Activated B cell treated with CpG ODN at 0.5 μM for 24 hours (primary cell): ENCODE data around the gene SIGMAR1. TPM values are rescaled to one million over a fixed set of nuclear protein-coding genes. Genes with fewer than 3 reads are reported as not detected.
A peak's percentile ranks its signal among the peaks of the same experiment; 100 is the strongest.

Source experiments
- ATAC-seq: fragments of 200-7000 bp; cut with Tn5 transposase; one replicate; pipeline ENCODE4 v1.10.0; 2021; ENCODE audit warnings: low read depth, mild to moderate bottlenecking, moderate library complexity
- CTCF ChIA-PET: fragments of 350-600 bp; sonication (Branson Sonifier 250); formaldehyde crosslinking; loops from one replicate; lab custom pipeline; 2021; ENCODE audit warnings: antibody characterized with exemption; lab: Charles Lee
- POLR2A ChIA-PET: fragments of 350-600 bp; sonication (Branson Sonifier 250); formaldehyde crosslinking; loops from one replicate; lab custom pipeline; 2021; ENCODE audit warnings: antibody characterized with exemption; lab: Charles Lee
- DNase-seq: peaks from one replicate; pipeline ENCODE4 v3.0.0; 2022
- H3K27ac Mint-ChIP-seq: one replicate; pipeline ENCODE4 v1.8.0; 2020; ENCODE audit warnings: mixed read lengths
- H3K27me3 Mint-ChIP-seq: one replicate; pipeline ENCODE4 v1.8.0; 2021; ENCODE audit warnings: mixed read lengths
- H3K36me3 Mint-ChIP-seq: one replicate; pipeline ENCODE4 v1.8.0; 2021; ENCODE audit warnings: low read depth, mixed read lengths
- H3K4me1 Mint-ChIP-seq: one replicate; pipeline ENCODE4 v1.8.0; 2021; ENCODE audit warnings: mixed read lengths
- H3K4me3 Mint-ChIP-seq: one replicate; pipeline ENCODE4 v1.8.0; 2020; ENCODE audit warnings: mild to moderate bottlenecking, mixed read lengths
- H3K9me3 Mint-ChIP-seq: one replicate; pipeline ENCODE4 v1.8.0; 2020; ENCODE audit warnings: mixed read lengths
- intact Hi-C: fragments of 100-400 bp; cut with micrococcal nuclease; formaldehyde crosslinking; loops from one replicate; pipeline ENCODE4 v1.15.1; 2024
- total RNA-seq: library from RNA; stranded (reverse); gene quantifications from 2 replicates; pipeline ENCODE4 v1.2.3, GENCODE V29; 2022
- TF ChIP-seq, protein P1 (sequence below): fragments of 200-600 bp; IDR thresholded peaks from one replicate; pipeline ENCODE4 v1.8.0; 2022; ENCODE audit warnings: antibody characterized with exemption, mild to moderate bottlenecking

SIGMAR1 gene
- total RNA-seq, 1 donor from 2014 or later: 27.2 TPM

DNA sequence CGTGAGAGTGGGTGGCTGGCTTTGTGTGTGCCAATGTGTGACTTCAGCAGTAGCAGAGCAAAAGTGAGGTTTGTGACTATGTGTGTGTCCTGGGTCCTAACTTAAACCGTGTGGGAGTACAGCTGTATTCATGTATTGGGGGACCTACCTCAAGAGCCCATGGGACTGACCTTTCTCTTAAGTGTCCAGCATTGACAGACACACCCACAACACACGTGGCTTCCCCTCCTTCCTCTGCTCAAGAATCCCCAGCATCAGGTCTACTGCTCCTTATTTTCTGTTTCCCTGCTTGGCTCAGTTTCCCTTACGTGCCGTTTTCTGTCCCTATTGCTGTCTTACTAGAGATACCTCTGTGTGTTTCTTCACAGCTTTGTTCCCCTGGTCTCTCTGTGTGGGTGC, 15.0 kb upstream of the SIGMAR1 start:
- intact Hi-C loops: no loop called here
- ATAC-seq (no peak), DNase-seq (no peak)
- TF ChIP-seq, protein P1, sequence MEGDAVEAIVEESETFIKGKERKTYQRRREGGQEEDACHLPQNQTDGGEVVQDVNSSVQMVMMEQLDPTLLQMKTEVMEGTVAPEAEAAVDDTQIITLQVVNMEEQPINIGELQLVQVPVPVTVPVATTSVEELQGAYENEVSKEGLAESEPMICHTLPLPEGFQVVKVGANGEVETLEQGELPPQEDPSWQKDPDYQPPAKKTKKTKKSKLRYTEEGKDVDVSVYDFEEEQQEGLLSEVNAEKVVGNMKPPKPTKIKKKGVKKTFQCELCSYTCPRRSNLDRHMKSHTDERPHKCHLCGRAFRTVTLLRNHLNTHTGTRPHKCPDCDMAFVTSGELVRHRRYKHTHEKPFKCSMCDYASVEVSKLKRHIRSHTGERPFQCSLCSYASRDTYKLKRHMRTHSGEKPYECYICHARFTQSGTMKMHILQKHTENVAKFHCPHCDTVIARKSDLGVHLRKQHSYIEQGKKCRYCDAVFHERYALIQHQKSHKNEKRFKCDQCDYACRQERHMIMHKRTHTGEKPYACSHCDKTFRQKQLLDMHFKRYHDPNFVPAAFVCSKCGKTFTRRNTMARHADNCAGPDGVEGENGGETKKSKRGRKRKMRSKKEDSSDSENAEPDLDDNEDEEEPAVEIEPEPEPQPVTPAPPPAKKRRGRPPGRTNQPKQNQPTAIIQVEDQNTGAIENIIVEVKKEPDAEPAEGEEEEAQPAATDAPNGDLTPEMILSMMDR: no peak
- Mint-ChIP-seq H3K36me3 (peaks cover 27% of the 10 kb centered on the region), H3K27me3 (no peaks in the 10 kb centered on the region), H3K4me3 (no peak overlapping the region), H3K27ac (no peak overlapping the region), H3K4me1 (peaks cover 19% of the 10 kb centered on the region), H3K9me3 (no peaks in the 10 kb centered on the region)
- POLR2A ChIA-PET: interaction anchor here (1.7 kb wide), 1 partner anchor 12 kb away, joined by 5 read pairs; no protein-coding TSS in a partner anchor
- CTCF ChIA-PET: no interaction called here

- no peak within 1 kb of the TSS for H3K27ac Mint-ChIP-seq
- ChIA-PET CTCF (no interaction called here), POLR2A (interaction anchor here (1.7 kb wide), 1 partner anchor 13 kb away, joined by 5 read pairs; no protein-coding TSS in a partner anchor)
- H3K9me3 Mint-ChIP-seq: no peaks in the 10 kb centered on the region
- H3K4me3 Mint-ChIP-seq: no peak within 1 kb of the TSS
- H3K4me1 Mint-ChIP-seq: peaks cover 24% of the 10 kb centered on the region
- peaks cover 27% of the 10 kb centered on the region for H3K36me3 Mint-ChIP-seq
- intact Hi-C loops: no loop called here
- ATAC-seq (peak; percentile 42), DNase-seq (no peak)
- H3K27me3 Mint-ChIP-seq: no peaks in the 10 kb centered on the region
- TF ChIP-seq, protein P1: no peak
Measured at GRCh38 chr9:34651876-34652601, 14.5 kb upstream of the SIGMAR1 start, which contains the start of gene IL11RA. Gene IL11RA, plus strand, starts transcription at chr9:34652185. Its CDS starts 3,033 bp downstream, at chr9:34655218.

GRCh38 chr9:34651321-34651720, 13.7 kb upstream of the SIGMAR1 start:
- DNase-seq (no peak), ATAC-seq (no peak)
- H3K27me3 Mint-ChIP-seq: no peaks in the 10 kb centered on the region
- no peak overlapping the region for H3K4me3 Mint-ChIP-seq
- intact Hi-C loops: no loop called here
- ChIA-PET CTCF (no interaction called here), POLR2A (interaction anchor here (0.5 to 1.7 kb wide), 2 partner anchors 8 to 14 kb away, joined by 3 to 5 read pairs; no protein-coding TSS in a partner anchor)
- TF ChIP-seq, protein P1: no peak
- H3K9me3 Mint-ChIP-seq: no peaks in the 10 kb centered on the region
- peaks cover 32% of the 10 kb centered on the region for H3K36me3 Mint-ChIP-seq
- H3K27ac Mint-ChIP-seq: no peak overlapping the region
- H3K4me1 Mint-ChIP-seq: peaks cover 28% of the 10 kb centered on the region

GRCh38 chr9:34650816-34651215, 13.2 kb upstream of the SIGMAR1 start:
- ChIA-PET POLR2A (interaction anchor here (0.5 to 0.6 kb wide), 2 partner anchors 8 to 9 kb away, joined by 3 to 4 read pairs; no protein-coding TSS in a partner anchor), CTCF (no interaction called here)

More at GRCh38 chr9:34650816-34651215, 13.2 kb upstream of the SIGMAR1 start:
- Mint-ChIP-seq H3K27ac (no peak overlapping the region), H3K4me1 (peaks cover 33% of the 10 kb centered on the region), H3K4me3 (no peak overlapping the region), H3K27me3 (no peaks in the 10 kb centered on the region), H3K9me3 (no peaks in the 10 kb centered on the region), H3K36me3 (peaks cover 32% of the 10 kb centered on the region)
- intact Hi-C loops: no loop called here
- no peak for DNase-seq
- TF ChIP-seq, protein P1: no peak
- ATAC-seq: no peak
